Upper lobe of left lung (tissue), 4 donors: ENCODE measurements around the gene UGT3A2.

Experiments
- POLR2A ChIP-seq, 4 donors: fragments of 450-650 bp; IDR thresholded peaks; one replicate each; pipeline ENCODE4 v1.5.1; 2016 to 2017; ENCODE audit warnings: antibody characterized with exemption in 4 of 4, mild to moderate bottlenecking in 2 of 4
- POLR2AphosphoS5 ChIP-seq, 2 donors: sonication (generic); formaldehyde crosslinking; IDR thresholded peaks; one replicate each; pipeline ENCODE4 v1.5.1; 2017; ENCODE audit warnings: antibody characterized with exemption in 2 of 2
- TF ChIP-seq, protein P1 (sequence below), 6 experiments: fragments of 450-650 bp in 4 of 6; fragments of 200-600 bp in 2 of 6; sonication (generic) in 2 of 6; IDR thresholded peaks; one replicate each; pipeline ENCODE4 v1.5.1; 2016 to 2019; ENCODE audit warnings: antibody characterized with exemption in 6 of 6

DNA sequence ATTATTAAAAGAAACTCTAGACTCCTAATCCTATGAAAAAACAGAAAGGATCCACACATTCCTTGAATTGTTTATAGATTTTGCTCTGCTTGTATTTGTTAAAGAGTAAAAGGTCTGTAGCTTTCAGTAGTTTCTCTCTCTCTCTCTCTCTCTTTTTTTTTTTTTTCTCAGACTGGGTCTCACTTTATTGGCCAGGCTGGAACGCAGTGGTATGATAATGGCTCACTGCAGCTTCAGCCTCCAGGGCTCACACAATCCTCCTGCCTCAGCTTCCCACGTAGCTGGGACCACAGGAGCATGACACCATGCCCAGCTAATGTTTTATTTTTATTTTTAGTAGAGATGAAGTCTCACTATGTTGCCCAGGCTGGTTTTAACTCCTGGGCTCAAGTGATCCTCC, 9.3 kb downstream of the UGT3A2 start:
- TF ChIP-seq, protein P1, sequence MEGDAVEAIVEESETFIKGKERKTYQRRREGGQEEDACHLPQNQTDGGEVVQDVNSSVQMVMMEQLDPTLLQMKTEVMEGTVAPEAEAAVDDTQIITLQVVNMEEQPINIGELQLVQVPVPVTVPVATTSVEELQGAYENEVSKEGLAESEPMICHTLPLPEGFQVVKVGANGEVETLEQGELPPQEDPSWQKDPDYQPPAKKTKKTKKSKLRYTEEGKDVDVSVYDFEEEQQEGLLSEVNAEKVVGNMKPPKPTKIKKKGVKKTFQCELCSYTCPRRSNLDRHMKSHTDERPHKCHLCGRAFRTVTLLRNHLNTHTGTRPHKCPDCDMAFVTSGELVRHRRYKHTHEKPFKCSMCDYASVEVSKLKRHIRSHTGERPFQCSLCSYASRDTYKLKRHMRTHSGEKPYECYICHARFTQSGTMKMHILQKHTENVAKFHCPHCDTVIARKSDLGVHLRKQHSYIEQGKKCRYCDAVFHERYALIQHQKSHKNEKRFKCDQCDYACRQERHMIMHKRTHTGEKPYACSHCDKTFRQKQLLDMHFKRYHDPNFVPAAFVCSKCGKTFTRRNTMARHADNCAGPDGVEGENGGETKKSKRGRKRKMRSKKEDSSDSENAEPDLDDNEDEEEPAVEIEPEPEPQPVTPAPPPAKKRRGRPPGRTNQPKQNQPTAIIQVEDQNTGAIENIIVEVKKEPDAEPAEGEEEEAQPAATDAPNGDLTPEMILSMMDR (IDR thresholded peaks at IDR 0.05): no peak
- no peak for TF ChIP-seq POLR2AphosphoS5 (IDR thresholded peaks at IDR 0.05)
- TF ChIP-seq POLR2A (IDR thresholded peaks at IDR 0.05): no peak
